K562 (cell line): ENCODE results near the gene TP73. TPM values are rescaled to one million over a fixed set of nuclear protein-coding genes. Genes with fewer than 3 reads are reported as not detected.
A peak's percentile ranks its signal among the peaks of the same experiment; 100 is the strongest.

Source experiments
- AFF1 ChIP-seq, 2 experiments: fragments of 450-650 bp; IDR thresholded peaks; 2 replicates each; pipeline ENCODE4 v1.6.1; 2018; ENCODE audit warnings: mild to moderate bottlenecking in 2 of 2, low read depth in 1 of 2; ENCODE audit not compliant: partially characterized antibody in 2 of 2
- FOXP1 ChIP-seq: sonication (generic); formaldehyde crosslinking; IDR thresholded peaks from 2 replicates; pipeline ENCODE4 v1.8.0; 2022; ENCODE audit warnings: mild to moderate bottlenecking, missing genetic modification reagents
- ZNF655 ChIP-seq: fragments of 250-450 bp; sonication (Bioruptor Pico); IDR thresholded peaks from 2 replicates; pipeline ENCODE4 v1.5.0; 2021
- polyA plus RNA-seq, 8 experiments: library from polyadenylated mRNA; depleted of rRNA in 4 of 8; stranded (reverse) in 5 of 8; unstranded in 3 of 8; fragments of >200 nt; fragmentation: Nextera tagmentation in 2 of 8; fragmentation: Illumina TruSeq in 1 of 8; extraction: Ambion mirVana in 2 of 8; extraction: Trizol in 1 of 8; gene quantifications; 2 replicates each; pipeline versions ENCODE4 v1.2.1 to v1.2.3, GENCODE V29; 2011 to 2014; ENCODE audit warnings: inconsistent platforms in 1 of 8, missing spikeins in 1 of 8
- total RNA-seq, 7 experiments: library from RNA; depleted of rRNA in 6 of 7; stranded (reverse); fragments of >200 nt in 6 of 7; fragmentation: Illumina TruSeq in 2 of 7; extraction: Trizol in 2 of 7; gene quantifications; 2 replicates each; pipeline versions ENCODE4 v1.2.1 to v1.2.3, GENCODE V29; 2011 to 2021; ENCODE audit warnings: low replicate concordance in 1 of 7

TP73 gene
- total and polyA plus RNA-seq, 9 of the 15 experiments (the other 6 are each of a cell fraction or from before 2014, with no cell fraction given), result 0.07 to 1.6 (median 0.40) TPM; not detected in 2

- TF ChIP-seq AFF1 (IDR thresholded peaks at IDR 0.05; ENCODE audit: low read depth in 1 of 2, partially characterized antibody in 2 of 2) (no peak), FOXP1 (CRISPR knock-in tag) (peak; percentile 91; the same call in 1 of the 2 replicates), ZNF655 (0 out of 2 replicates have a peak, but pooled peaks have one; percentile 11)
Observed at GRCh38 chr1:3775490-3776230, 123.3 kb downstream of the TP73 start (continued).
